Tibial nerve (tissue), 4 donors: ENCODE data around the gene CHN1.

ENCODE experiments used
- CTCF ChIP-seq, 5 experiments: fragments of 200-600 bp in 3 of 5; fragments of 450-650 bp in 2 of 5; sonication (generic) in 3 of 5; IDR thresholded peaks; one replicate each; pipeline ENCODE4 v1.5.1; 2016 to 2019; ENCODE audit warnings: antibody characterized with exemption in 5 of 5, mild to moderate bottlenecking in 3 of 5, moderate library complexity in 2 of 5
- EP300 ChIP-seq, 2 donors: sonication (generic); formaldehyde crosslinking; IDR thresholded peaks; one replicate each; pipeline ENCODE4 v1.6.1; 2017; ENCODE audit warnings: antibody characterized with exemption in 2 of 2, mild to moderate bottlenecking in 1 of 2

DNA sequence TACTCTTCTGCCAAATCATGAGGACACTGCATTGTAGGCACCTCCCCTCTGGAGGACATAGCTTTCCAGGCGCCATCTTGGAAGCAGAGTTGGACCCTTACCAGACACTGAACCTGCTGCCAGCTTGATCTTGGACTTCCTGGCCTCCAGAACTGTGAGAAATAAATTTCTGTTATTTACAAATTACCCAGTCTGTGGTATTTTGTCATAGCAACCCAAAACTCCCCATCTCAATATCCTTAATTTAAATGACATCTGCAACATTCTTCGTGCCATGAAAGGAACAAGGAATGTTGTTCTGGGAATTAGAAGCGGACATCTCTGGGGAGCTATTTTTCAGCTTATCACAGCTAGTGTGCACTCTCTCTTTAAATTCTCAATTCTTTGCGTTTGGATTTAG lies 183.6 kb downstream of the CHN1 start:
- TF ChIP-seq CTCF (IDR thresholded peaks at IDR 0.05) (no peak), EP300 (IDR thresholded peaks at IDR 0.05) (no peak)
